LNCAP (cell line): ENCODE measurements around the gene OR5K4.

Experiments
- TF ChIP-seq, protein P1 (sequence below): fragments of 450-650 bp; IDR thresholded peaks from 2 replicates; pipeline ENCODE4 v1.5.1; 2017; ENCODE audit warnings: mild to moderate bottlenecking

OR5K4 gene

GRCh38 chr3:98350082-98350481 is 3.6 kb upstream of the OR5K4 start:
- TF ChIP-seq, protein P1, sequence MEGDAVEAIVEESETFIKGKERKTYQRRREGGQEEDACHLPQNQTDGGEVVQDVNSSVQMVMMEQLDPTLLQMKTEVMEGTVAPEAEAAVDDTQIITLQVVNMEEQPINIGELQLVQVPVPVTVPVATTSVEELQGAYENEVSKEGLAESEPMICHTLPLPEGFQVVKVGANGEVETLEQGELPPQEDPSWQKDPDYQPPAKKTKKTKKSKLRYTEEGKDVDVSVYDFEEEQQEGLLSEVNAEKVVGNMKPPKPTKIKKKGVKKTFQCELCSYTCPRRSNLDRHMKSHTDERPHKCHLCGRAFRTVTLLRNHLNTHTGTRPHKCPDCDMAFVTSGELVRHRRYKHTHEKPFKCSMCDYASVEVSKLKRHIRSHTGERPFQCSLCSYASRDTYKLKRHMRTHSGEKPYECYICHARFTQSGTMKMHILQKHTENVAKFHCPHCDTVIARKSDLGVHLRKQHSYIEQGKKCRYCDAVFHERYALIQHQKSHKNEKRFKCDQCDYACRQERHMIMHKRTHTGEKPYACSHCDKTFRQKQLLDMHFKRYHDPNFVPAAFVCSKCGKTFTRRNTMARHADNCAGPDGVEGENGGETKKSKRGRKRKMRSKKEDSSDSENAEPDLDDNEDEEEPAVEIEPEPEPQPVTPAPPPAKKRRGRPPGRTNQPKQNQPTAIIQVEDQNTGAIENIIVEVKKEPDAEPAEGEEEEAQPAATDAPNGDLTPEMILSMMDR, result no peak

DNA sequence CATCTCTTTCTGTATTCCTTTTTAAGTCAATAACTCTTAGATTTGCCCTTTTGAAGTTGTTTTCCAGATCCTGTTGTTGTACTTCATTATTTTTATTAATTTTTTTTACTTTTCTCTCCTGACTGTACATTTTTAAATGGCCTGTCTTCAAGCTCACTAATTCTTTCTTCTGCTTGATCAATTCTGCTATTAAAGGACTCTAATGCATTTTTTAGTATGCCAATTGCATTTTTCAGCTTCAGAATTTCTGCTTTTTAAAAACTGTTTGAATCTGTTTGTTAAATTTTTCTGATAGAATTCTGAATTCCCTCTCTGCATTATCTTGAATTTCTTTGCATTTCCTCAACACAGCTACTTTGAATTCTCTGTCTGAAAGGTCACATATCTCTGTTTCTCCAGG is 5.6 kb downstream of the OR5K4 start:
- TF ChIP-seq, protein P1, result no peak

DNA sequence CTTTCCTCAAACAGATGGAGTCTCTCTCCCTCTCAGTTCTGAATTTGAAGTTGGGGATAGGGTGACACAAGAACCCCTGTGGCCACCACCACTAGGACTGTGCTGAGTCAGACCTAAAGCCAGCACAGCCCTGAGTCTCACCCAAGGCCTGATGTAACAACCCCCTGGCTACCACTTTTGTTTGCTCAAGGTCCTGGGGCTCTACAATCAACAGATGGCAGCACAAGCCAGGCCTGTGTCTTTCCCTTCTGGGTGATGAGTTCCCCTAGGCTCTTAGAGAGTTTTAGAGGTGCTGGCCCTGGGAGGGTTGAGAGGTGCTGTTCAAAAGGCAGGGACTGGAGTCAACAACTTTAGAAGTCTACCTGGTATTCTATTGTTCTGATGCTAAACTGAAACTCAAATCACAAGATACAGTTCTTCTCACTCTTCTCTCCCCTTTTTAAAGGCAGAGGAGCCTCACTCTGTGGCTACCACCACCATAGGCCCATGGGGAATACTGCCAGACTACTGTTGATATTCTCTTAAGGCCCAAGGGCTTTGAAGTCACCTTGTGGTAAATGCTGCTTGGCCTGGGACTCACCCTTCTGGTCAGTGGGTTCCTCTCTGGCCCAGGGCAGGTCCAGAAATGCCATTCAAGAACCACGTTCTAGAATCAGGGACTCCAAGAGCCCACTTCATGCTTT is 6.5 kb downstream of the OR5K4 start:
- TF ChIP-seq, protein P1, result no peak

DNA sequence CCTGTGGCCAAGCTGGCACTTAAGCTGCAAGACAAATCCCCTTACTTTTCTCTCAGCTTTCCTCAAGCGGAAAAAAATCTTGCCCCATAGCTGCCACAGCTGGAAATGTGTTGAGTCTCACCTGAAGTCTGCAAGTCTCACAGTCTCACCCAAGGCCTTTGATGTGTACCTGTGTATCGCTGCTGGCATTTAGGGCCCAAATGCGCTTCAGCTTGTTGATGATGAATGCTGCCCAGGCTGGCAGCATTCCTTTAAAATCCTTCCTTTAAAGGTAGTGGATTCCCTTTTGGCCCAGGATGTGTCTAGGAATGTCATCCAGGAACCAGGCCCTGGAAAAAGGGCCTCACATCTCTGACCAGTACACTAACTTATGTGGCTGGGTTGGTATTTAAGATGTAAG is 7.0 kb downstream of the OR5K4 start:
- TF ChIP-seq, protein P1, result no peak

- TF ChIP-seq, protein P1, result no peak
These were observed 7.6 kb downstream of the OR5K4 start for GRCh38 chr3:98361289-98361688.

- TF ChIP-seq, protein P1, result no peak
These were observed 14.0 kb downstream of the OR5K4 start for GRCh38 chr3:98367464-98368246.

DNA sequence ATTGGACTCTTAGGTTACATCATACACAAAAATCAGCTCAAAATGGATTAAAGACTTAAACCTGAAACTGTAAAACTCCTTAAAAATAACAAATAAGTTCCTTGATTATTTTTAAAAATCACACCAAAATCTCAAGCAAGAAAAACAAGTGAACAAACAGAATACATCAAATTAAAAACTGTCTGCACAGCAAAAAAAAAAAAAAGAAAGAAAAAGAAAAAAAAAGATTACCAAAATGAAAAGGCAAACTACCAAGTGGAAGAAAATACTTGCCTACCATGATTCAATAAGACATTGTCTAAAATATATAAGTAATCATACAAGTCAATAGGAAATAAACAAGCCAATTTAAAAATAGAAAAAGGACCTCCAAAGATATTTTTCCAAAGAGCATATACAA is 17.5 kb downstream of the OR5K4 start:
- TF ChIP-seq, protein P1, result no peak
